ENCODE measurements around the gene MED13L. TPM values are rescaled to one million over a fixed set of nuclear protein-coding genes. Genes with fewer than 3 reads are reported as not detected.

The MED13L gene
- total and polyA plus RNA-seq, 2 of the 8 experiments (the other 6 are each of a cell fraction or from before 2014, with no cell fraction given): 15.9 to 51.7 TPM

DNA sequence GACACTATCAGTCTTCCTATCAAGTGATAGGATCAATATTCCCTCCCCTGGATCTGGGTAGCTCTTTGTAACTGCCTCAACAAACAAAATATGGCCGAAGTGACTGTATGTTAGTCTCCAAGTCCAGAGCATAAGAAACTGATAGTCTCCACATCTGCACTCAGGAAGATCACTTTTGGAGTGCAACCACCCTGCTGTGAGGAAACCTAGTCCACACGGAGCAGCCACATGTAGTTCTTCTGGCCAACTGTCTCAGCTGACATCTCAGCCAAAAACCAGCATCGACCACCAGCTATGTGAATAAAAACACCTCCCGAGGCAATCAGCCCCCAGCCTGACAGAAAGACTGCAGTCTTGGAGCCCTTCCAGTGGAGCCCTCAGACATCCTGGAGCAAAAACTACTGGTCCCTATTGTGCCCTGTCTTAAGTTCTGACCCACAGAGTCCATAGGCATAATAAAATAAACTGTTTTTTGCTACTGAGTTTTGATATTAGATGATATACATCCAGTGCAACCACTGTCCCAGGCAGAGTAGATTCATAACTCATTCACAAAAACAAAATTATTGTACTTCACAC is 143.8 kb downstream of the MED13L start (continued):
- TF ChIP-seq ASH2L (IDR thresholded peaks at IDR 0.05; ENCODE audit: low read length): no peak
- no peak for TF ChIP-seq SRF (IDR thresholded peaks at IDR 0.05; ENCODE audit: low read depth, low read length)
- TF ChIP-seq, protein P1, sequence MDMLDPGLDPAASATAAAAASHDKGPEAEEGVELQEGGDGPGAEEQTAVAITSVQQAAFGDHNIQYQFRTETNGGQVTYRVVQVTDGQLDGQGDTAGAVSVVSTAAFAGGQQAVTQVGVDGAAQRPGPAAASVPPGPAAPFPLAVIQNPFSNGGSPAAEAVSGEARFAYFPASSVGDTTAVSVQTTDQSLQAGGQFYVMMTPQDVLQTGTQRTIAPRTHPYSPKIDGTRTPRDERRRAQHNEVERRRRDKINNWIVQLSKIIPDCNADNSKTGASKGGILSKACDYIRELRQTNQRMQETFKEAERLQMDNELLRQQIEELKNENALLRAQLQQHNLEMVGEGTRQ (IDR thresholded peaks at IDR 0.05; ENCODE audit: low read length): no peak
- TF ChIP-seq GABPA (IDR thresholded peaks at IDR 0.05; ENCODE audit: borderline replicate concordance, insufficient read depth, low read length): no peak
- TF ChIP-seq SUZ12 (IDR thresholded peaks at IDR 0.05; ENCODE audit: low read length): no peak
